GM19455 (cell line): ENCODE results near the gene ACAP3.

Source experiments
- ATAC-seq: cut with Tn5 transposase; IDR thresholded peaks from one replicate; pipeline ENCODE4 v1.9.1; 2021; ENCODE audit not compliant: unreplicated experiment

ACAP3 gene

GRCh38 chr1:1331068-1331965, 23.6 kb upstream of the ACAP3 start, which contains the start of gene TAS1R3:
TSS of gene TAS1R3 (plus strand) at chr1:1331280. CDS start at chr1:1331346, 66 bp downstream.
- no peak for ATAC-seq

DNA sequence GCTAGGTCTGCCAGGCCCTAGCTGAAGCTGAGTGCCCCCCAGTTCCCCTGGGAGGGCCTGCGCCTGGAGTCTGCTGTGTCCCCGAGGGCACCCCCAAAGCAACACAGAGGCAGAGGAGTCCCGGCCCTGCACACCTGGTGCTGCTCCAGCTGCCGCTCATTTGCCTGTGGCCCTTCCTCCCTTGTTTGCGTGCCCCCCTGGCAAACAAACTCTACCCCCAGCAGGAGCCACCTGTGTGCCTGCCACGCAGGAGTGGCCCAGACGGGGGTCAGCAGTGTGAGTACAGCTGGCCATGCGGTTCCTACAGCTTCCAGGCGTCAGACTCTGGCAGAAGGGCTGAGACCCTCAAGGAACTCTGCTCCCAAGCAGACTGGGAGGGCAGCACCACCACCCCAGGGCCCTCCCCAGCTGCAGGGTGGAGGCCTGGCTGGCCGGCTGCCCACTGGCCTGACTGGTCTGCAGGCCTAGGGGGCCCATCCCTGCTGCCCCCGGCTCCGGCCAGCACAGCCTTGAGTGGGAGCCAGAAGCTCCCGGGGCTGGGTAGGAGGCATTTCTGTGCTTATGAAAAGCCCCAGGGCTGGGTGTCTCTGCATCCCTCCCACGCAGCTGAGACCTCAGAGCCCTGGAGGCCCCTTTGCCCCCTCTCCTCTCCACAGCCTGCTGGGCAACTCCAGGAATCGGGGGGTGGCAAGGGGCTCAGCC, 22.8 kb upstream of the ACAP3 start:
- no peak for ATAC-seq

DNA sequence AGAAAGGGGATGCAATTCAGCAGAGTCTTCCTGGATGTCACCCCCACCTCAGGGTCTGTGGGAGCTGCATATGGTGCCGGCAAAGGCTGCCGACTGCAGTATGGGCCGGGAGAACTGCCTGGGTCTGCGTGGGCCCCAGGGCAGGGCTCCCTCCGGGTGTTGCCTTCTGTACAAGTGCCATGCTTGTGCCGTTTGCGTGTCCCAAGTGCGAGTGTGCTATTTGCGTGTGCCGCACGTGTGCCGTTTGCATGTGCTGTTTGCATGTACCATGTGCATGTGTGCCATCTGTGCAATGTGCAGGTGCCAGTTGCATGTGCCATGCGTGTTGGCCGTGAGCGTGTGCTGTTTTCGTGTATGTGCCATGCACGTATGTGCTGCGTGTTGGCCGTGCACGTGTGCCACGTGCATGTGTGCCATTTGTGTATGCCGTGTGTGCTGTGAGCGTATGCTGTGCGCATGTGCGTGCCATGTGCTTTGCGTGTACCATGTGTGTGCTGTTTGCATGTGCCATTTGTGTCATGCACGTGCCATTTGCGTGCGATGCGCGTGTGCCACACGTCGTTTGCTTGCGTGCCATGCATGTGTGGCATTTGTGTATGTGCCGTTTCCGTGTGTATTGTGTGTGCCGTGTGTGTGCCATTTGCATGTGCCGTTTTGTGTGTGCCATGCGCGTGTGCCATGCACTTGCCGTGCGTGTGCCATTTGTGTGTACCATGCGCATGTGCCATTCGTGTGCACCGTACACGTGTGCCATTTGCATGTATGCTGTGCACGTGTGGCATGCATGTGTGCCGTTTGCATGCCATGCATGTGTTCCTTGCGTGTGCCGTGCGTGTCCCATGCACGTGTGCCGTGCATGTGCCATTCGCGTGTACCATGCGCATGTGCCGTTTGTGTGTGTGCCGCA, 21.8 kb upstream of the ACAP3 start:
- no peak for ATAC-seq

DNA sequence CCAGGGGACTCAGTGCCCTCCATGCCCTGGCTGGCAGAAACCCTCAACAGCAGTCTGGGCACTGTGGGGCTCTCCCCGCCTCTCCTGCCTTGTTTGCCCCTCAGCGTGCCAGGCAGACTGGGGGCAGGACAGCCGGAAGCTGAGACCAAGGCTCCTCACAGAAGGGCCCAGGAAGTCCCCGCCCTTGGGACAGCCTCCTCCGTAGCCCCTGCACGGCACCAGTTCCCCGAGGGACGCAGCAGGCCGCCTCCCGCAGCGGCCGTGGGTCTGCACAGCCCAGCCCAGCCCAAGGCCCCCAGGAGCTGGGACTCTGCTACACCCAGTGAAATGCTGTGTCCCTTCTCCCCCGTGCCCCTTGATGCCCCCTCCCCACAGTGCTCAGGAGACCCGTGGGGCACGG, 20.5 kb upstream of the ACAP3 start:
- ATAC-seq, result no peak

GRCh38 chr1:1327291-1327690, 19.6 kb upstream of the ACAP3 start:
- no peak for ATAC-seq

DNA sequence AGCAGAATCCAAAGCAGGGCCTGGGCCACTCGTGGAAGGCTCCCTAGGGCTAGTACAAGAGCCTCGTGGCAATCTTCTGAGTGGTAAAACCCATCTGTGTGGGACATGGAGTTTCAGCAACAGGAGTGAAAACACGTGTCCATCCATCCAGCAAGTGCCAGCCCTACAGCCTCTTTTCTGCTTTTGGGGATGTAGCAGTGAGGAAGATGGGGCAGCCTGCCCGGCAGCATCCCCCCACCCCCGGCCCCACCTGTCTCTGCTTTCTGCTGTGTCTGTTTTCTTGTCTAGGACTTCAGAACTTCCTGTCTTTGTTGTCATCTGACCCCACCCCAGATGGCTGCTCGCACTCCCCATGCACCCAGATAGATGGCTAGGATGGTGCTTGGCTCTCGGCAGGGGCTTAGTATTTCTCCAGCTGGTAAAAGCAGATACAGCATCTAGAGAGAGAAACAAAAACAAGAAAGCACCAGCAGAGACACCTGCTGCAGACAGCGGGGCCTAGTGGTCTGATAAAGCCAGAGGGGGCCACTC, 18.4 kb upstream of the ACAP3 start:
- no peak for ATAC-seq

DNA sequence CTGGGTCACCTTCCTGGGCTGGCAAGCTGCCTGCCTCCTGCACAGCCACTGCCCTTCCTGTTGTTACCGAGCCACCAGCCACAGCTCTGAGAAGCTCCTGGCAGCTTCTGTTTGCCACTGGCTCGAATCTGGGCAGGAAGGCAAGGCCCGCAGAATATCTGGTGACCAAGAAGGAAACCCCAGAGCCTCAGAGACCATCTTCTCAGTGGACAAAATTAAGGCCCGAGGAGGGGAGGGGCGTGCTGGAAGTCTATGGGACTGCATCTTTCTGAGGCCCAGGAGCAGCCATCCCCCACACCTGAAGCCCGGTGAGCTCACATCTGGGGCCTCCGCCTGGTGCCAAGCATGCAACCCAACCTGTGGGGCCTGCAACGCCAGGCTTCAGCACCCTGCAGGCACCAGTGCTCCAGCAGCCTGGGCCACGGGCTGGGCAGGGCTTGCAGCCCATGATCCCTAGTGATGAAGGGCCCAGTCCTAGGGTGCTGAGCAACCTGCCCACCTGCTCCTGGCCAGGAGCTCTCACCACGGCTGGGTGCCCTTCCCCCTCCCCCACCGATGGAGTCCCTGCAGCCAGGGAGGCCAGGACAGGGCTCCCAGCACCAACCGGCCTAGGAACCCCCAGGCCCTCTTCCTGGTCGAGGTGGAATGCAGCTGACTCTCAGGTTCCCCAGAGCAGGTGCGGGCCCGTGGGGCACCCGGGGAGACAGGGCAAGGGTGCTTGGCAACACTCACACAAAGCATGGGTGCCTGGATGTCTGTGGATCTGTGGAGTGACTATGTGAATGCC, 17.8 kb upstream of the ACAP3 start:
- ATAC-seq, result no peak

GRCh38 chr1:1324524-1325287, 17.0 kb upstream of the ACAP3 start, which contains the start of the genes CPTP and INTS11:
TSS of gene CPTP (plus strand) at chr1:1324802. CDS start at chr1:1326911, 2,109 bp downstream.
TSS of gene INTS11 (minus strand) at chr1:1324660. CDS start at chr1:1324608, 52 bp downstream.
- ATAC-seq, result peak; percentile 69

DNA sequence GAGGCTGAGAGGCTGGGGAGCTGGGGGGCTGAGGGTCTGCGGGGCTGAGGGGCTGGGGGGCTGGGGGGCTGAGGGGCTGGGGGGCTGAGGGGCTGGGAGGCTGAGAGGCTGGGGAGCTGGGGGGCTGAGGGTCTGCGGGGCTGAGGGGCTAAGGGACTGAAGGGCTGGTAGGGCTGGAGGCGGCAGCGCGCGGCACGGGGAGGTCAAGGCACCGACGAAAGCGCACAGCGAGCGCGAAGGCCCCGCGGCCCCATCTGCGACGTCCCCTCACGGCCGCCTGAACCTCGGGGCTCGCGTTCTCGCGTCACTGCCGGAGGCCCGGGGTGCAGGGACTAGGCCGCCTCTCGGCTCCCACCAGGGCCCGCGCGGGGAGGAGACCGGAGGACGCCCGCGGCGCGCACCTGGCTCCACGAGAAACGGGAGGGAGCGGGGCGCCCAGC, 16.4 kb upstream of the ACAP3 start:
- peak; percentile 31 for ATAC-seq

DNA sequence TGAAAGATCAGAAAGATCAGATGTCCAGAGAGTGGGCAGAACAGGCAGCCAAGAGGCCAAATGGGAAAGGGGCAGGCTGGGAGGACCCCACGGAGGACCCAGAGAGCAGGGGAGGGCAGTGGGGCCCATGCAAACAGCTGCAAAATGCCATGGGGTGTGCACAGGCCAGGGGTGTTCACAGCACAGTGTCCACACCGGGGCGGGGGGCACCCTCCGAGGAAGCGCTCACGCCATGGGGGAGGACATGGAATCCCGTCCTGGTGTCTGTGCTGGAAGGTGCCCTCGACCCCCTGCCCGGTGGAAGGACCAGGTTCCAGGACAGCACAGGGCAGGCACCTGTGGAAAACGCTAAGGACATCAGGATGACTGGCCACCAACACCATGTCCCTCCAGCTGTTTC, 15.2 kb upstream of the ACAP3 start:
- no peak for ATAC-seq

- no peak for ATAC-seq
These were observed 14.7 kb upstream of the ACAP3 start for GRCh38 chr1:1322418-1322817.

DNA sequence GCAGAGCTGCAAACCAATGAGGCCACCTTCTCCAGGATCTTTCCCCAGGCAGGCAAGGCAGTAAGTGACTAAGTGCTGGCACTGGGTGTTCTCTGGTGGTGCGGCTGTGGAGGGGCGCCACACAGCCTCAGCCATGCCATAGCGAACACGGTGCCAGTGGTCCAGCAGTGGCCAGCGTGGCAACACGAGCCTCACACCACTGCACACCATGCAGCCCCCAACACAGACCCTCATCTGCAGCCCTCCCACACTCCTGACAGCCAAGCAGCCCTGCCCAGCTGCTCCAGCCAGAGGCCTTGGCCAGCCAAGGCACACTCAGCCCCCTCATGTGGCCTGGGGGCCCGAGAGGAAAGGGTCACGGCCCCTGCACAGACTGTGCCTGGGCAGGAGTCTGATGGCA, 13.7 kb upstream of the ACAP3 start:
- no peak for ATAC-seq

- ATAC-seq, result no peak
These were observed 13.1 kb upstream of the ACAP3 start for GRCh38 chr1:1320666-1321448.

- no peak for ATAC-seq
These were observed 11.9 kb upstream of the ACAP3 start for GRCh38 chr1:1319646-1319941.

DNA sequence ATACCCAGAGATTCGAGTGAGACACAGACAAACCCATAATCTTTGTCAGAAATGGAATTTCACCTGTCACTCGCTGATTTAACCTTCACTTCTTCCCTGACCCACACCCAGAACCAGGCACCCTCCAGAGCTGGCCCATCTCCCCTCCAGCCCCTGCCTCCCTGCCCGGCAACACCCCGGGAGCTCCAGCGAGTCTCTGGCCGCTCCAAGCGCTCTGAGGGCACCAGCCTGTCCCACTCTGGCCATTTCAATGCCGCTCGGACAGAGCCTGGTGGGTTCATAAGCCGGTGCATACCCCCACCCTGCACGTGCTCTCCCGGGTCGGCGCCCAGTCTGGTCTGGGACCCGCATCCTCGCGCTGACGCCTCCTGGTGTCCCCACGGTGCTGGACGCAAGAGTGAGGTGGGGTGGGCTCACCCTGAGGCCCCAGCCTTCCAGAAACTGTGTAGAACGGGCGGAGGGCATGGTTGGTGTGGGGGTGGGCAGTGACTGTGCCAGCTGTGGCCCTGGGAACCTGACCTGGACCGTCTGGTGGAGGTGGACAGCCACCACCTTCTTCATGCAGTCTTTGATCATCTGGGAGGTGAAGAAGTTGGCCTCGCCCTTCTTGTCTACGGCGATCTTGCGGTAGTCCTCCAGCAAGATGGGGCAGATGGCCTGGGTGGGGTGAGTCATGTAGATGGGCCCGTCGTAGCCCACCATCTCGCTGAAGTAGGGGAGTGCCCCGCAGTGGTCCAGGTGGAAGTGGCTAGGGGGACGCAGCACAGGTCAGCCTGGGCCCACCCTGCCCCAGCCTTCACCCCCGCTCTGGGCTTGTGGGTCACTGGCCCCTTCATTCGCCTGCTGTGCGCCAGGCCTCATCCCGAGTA, 11.3 kb upstream of the ACAP3 start:
- ATAC-seq, result no peak

- ATAC-seq, result no peak
These were observed 10.5 kb upstream of the ACAP3 start for GRCh38 chr1:1318131-1318652.

DNA sequence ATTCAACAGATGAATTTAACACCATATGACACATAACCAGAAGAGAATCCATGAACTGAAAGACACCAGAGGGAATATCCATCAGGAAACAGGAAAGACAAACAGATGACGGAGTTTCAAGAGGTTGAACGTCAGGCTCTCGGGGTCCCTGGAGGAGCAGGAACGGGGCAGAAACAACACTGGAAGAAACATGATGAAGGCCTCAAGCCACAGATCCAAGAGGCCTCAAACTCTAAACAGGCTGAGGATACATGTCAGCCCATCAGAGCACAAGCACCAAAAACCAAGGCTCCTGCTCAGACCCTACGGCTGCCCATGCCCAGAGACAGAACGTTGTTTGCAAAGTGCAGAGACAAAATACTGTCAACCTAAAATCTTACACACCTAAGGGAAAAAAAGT, 9.7 kb upstream of the ACAP3 start:
- no peak for ATAC-seq
